Measurements from ENCODE around the gene SMIM30. TPM values are rescaled to one million over a fixed set of nuclear protein-coding genes. Genes with fewer than 3 reads are reported as not detected.

Gene SMIM30
- polyA plus RNA-seq, 2 donors: 51.4 to 145 TPM

DNA sequence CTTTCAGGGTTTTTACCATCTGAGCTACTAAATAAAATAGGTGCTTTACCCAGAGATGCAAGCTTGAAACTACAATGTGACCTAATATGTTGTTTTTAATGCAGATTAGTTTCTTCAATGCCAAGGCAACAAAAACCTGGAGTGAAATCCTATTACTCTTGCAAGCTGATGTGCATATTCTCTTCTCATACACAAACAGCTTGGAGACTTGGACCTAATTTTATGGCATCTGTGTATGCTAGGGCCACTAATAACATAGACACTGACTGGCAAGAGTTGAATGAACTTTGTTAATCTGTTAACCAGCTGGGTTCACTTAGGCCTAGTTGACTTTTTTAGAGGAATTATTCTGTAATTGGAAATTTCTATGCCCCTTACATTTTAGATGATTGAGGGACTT lies 23.4 kb upstream of the SMIM30 start:
- Histone ChIP-seq H3K36me3 (ENCODE audit: control insufficient read depth in 2 of 2, insufficient read depth in 2 of 2, low read length in 1 of 2) (no peaks in the 10 kb centered on the region), H3K9me3 (ENCODE audit: control insufficient read depth in 2 of 2, insufficient read depth in 1 of 2, low read depth in 1 of 2, low read length in 1 of 2) (no peaks in the 10 kb centered on the region), H3K4me3 (ENCODE audit: low read depth in 1 of 2, low read length in 2 of 2) (no peak overlapping the region), H3K27me3 (ENCODE audit: control insufficient read depth in 1 of 2, insufficient read depth in 2 of 2, low read length in 2 of 2) (no peaks in the 10 kb centered on the region), H3K27ac (ENCODE audit: low read depth in 2 of 2, low read length in 1 of 2) (no peak overlapping the region), H3K4me1 (ENCODE audit: control insufficient read depth in 2 of 2, insufficient read depth in 2 of 2, low read length in 1 of 2) (no peaks in the 10 kb centered on the region)

DNA sequence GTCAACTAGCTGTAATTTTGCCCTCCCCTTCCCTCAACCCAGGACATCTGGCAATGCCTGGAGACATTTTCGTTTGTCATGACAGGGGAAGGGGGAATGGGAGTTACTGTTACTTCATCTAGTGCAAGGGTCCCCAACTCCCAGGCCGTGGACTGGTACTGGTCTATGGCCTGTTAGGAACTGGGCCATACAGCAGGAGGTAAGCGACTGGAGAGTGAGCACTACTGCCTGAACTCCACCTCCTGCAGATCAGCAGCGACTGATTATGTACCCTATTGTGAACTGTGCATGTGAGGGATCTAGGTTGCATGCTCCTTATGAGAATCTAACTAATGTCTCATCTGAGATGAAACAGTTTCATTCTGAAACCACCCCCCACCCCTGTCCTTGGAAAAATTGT lies 22.6 kb upstream of the SMIM30 start:
- H3K36me3 ChIP-seq (ENCODE audit: control insufficient read depth in 2 of 2, insufficient read depth in 2 of 2, low read length in 1 of 2): no peaks in the 10 kb centered on the region
- H3K27me3 ChIP-seq (ENCODE audit: control insufficient read depth in 1 of 2, insufficient read depth in 2 of 2, low read length in 2 of 2): no peaks in the 10 kb centered on the region
- H3K4me1 ChIP-seq (ENCODE audit: control insufficient read depth in 2 of 2, insufficient read depth in 2 of 2, low read length in 1 of 2): no peaks in the 10 kb centered on the region
- no peaks in the 10 kb centered on the region for H3K9me3 ChIP-seq (ENCODE audit: control insufficient read depth in 2 of 2, insufficient read depth in 1 of 2, low read depth in 1 of 2, low read length in 1 of 2)
- H3K27ac ChIP-seq (ENCODE audit: low read depth in 2 of 2, low read length in 1 of 2): no peak overlapping the region
- no peak overlapping the region for H3K4me3 ChIP-seq (ENCODE audit: low read depth in 1 of 2, low read length in 2 of 2)
- WGBS, 2 donors: 81 to 84% methylated on average over 4 of the region's 4 CpGs

DNA sequence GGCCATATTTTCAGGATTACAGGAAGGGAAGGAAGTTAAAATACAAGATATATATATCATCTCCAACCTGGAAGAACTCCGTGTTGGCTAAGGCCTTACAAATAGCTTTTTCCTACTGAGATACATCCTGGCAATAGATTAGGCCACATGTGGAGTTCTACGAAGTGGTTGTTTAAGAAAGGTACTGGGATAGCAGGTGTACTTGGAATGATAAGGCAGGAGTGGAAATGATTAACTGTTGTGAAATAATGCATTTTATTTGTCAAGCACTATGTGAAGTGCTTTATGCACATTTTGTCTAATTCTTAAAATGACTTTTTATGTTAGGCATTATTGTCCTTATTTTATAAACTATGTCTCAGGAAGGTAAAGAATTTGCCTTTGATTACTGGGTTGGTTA lies 18.9 kb upstream of the SMIM30 start:
- no peak overlapping the region for H3K4me3 ChIP-seq (ENCODE audit: low read depth in 1 of 2, low read length in 2 of 2)
- H3K27me3 ChIP-seq (ENCODE audit: control insufficient read depth in 1 of 2, insufficient read depth in 2 of 2, low read length in 2 of 2): no peaks in the 10 kb centered on the region
- no peak overlapping the region for H3K27ac ChIP-seq (ENCODE audit: low read depth in 2 of 2, low read length in 1 of 2)
- 69 to 77% methylated on average over 2 of the region's 2 CpGs for WGBS, 2 donors
- H3K9me3 ChIP-seq (ENCODE audit: control insufficient read depth in 2 of 2, insufficient read depth in 1 of 2, low read depth in 1 of 2, low read length in 1 of 2): no peaks in the 10 kb centered on the region
- H3K36me3 ChIP-seq (ENCODE audit: control insufficient read depth in 2 of 2, insufficient read depth in 2 of 2, low read length in 1 of 2): no peaks in the 10 kb centered on the region
- H3K4me1 ChIP-seq (ENCODE audit: control insufficient read depth in 2 of 2, insufficient read depth in 2 of 2, low read length in 1 of 2): no peaks in the 10 kb centered on the region

DNA sequence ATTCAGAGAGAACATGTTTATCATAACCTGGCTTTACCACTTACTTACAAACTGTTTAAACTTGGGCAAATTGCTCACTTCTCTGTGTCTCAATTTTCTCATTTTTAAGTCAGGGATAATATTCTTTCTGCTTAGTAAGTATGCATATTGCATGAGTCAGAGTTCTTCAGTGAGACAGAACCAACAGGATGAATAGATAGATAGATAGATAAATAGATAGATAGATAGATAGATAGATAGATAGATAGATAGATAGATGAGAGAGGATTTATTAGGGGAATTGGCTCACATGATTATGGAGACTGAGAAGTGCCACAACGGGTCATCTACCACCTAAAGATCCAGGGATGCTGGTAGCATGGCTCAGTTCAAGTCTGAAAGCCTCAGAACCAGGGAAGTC lies 15.7 kb upstream of the SMIM30 start:
- no peak overlapping the region for H3K27ac ChIP-seq (ENCODE audit: low read depth in 2 of 2, low read length in 1 of 2)
- no peaks in the 10 kb centered on the region for H3K9me3 ChIP-seq (ENCODE audit: control insufficient read depth in 2 of 2, insufficient read depth in 1 of 2, low read depth in 1 of 2, low read length in 1 of 2)
- 82 to 100% methylated on average over 1 of the region's 1 CpG for WGBS, 2 donors
- no peaks in the 10 kb centered on the region for H3K4me1 ChIP-seq (ENCODE audit: control insufficient read depth in 2 of 2, insufficient read depth in 2 of 2, low read length in 1 of 2)
- no peaks in the 10 kb centered on the region for H3K36me3 ChIP-seq (ENCODE audit: control insufficient read depth in 2 of 2, insufficient read depth in 2 of 2, low read length in 1 of 2)
- H3K27me3 ChIP-seq (ENCODE audit: control insufficient read depth in 1 of 2, insufficient read depth in 2 of 2, low read length in 2 of 2): no peaks in the 10 kb centered on the region
- H3K4me3 ChIP-seq (ENCODE audit: low read depth in 1 of 2, low read length in 2 of 2): no peak overlapping the region

DNA sequence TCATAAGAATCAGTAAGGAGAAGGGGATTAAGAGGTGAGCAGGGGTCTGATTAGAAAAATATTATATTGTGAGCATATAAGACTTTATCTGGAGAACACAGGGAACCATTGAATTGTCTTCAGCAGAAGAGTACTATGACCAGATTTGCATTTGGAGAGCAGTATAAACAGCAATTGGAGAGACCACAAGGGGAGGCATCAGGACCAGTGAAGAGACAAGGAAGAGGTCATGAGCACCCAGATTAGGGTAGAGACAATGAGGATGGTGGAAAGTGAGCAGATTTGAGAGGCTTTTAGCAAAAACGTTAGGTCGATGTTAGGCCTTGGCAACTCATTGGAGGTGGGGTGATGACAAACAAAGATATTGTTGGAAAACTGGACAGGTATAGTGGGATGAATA lies 13.0 kb upstream of the SMIM30 start:
- no peak overlapping the region for H3K4me3 ChIP-seq (ENCODE audit: low read depth in 1 of 2, low read length in 2 of 2)
- H3K4me1 ChIP-seq (ENCODE audit: control insufficient read depth in 2 of 2, insufficient read depth in 2 of 2, low read length in 1 of 2): no peaks in the 10 kb centered on the region
- H3K36me3 ChIP-seq (ENCODE audit: control insufficient read depth in 2 of 2, insufficient read depth in 2 of 2, low read length in 1 of 2): no peaks in the 10 kb centered on the region
- no peaks in the 10 kb centered on the region for H3K27me3 ChIP-seq (ENCODE audit: control insufficient read depth in 1 of 2, insufficient read depth in 2 of 2, low read length in 2 of 2)
- peaks cover 0 to 2% of the 10 kb centered on the region in 2 donors for H3K9me3 ChIP-seq (ENCODE audit: control insufficient read depth in 2 of 2, insufficient read depth in 1 of 2, low read depth in 1 of 2, low read length in 1 of 2)
- no peak overlapping the region for H3K27ac ChIP-seq (ENCODE audit: low read depth in 2 of 2, low read length in 1 of 2)
- 82 to 87% methylated on average over 2 of the region's 2 CpGs for WGBS, 2 donors

DNA sequence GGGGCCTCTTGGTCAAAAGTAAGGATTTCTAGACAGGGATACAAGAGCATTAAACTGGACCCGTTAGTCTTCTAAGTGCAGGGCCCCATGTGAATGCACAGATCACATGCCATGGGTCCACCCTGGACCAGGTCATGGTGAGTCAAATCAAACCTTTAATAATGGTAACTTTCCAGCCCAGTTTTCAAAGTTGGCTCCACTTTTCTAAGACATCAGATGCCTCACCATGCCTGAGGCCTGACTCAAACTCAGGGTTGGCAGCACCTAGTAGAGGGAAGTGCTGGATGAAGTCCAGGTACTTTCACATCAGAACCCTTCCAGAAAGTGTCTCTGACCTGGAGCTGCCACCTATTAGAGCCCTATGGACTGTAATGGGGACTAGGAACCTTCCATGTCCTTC lies 9.7 kb upstream of the SMIM30 start:
- Histone ChIP-seq H3K4me1 (ENCODE audit: control insufficient read depth in 2 of 2, insufficient read depth in 2 of 2, low read length in 1 of 2) (no peaks in the 10 kb centered on the region), H3K9me3 (ENCODE audit: control insufficient read depth in 2 of 2, insufficient read depth in 1 of 2, low read depth in 1 of 2, low read length in 1 of 2) (peaks cover 0 to 2% of the 10 kb centered on the region in 2 donors), H3K27me3 (ENCODE audit: control insufficient read depth in 1 of 2, insufficient read depth in 2 of 2, low read length in 2 of 2) (no peaks in the 10 kb centered on the region), H3K4me3 (ENCODE audit: low read depth in 1 of 2, low read length in 2 of 2) (no peak overlapping the region), H3K27ac (ENCODE audit: low read depth in 2 of 2, low read length in 1 of 2) (no peak overlapping the region), H3K36me3 (ENCODE audit: control insufficient read depth in 2 of 2, insufficient read depth in 2 of 2, low read length in 1 of 2) (no peaks in the 10 kb centered on the region)
- 55 to 77% methylated on average over 1 of the region's 1 CpG for WGBS, 2 donors

DNA sequence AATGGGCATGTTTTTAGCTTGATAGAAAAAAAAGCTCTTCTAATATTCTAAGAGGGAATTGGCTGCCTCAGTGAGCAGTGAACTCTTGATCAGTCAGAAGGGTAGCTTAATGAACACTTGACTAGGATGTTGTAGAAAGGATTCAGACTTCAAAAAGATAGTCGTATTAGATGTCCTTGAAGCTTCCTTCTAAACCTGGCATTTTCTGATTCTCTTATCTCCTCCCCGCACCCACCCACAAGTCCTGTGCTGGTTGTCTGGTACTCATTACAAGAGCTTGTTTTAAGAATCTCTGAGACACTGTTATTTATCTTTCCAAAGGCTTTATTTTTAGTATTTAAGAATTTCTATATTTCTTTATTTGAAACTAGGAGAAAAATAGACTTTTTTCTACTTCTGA lies 7.4 kb upstream of the SMIM30 start:
- Histone ChIP-seq H3K27ac (ENCODE audit: low read depth in 2 of 2, low read length in 1 of 2) (no peak overlapping the region), H3K36me3 (ENCODE audit: control insufficient read depth in 2 of 2, insufficient read depth in 2 of 2, low read length in 1 of 2) (no peaks in the 10 kb centered on the region), H3K9me3 (ENCODE audit: control insufficient read depth in 2 of 2, insufficient read depth in 1 of 2, low read depth in 1 of 2, low read length in 1 of 2) (peaks cover 0 to 2% of the 10 kb centered on the region in 2 donors), H3K27me3 (ENCODE audit: control insufficient read depth in 1 of 2, insufficient read depth in 2 of 2, low read length in 2 of 2) (no peaks in the 10 kb centered on the region), H3K4me3 (ENCODE audit: low read depth in 1 of 2, low read length in 2 of 2) (no peak overlapping the region), H3K4me1 (ENCODE audit: control insufficient read depth in 2 of 2, insufficient read depth in 2 of 2, low read length in 1 of 2) (no peaks in the 10 kb centered on the region)
- WGBS, 2 donors: 83 to 89% methylated on average over 2 of the region's 2 CpGs

DNA sequence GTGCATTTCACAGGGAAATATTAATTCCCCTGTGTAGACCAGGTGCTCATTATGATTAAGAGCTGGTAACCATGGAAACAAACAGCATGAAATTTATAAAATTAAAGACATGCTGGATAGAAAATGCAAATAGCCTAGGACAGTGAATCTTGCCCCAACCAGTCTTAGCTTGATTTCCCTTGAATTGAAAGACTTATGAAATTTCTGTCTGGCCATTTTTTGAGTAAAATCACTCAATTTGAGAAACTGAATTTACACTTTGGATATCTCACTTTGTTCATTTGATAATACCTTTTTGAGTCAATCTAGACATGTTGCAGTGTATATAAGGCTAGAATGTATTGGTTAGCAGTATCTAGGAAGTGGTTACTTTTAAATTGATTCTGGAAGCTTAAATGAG lies 4.4 kb upstream of the SMIM30 start:
- Histone ChIP-seq H3K9me3 (ENCODE audit: control insufficient read depth in 2 of 2, insufficient read depth in 1 of 2, low read depth in 1 of 2, low read length in 1 of 2) (peaks cover 0 to 2% of the 10 kb centered on the region in 2 donors), H3K27me3 (ENCODE audit: control insufficient read depth in 1 of 2, insufficient read depth in 2 of 2, low read length in 2 of 2) (no peaks in the 10 kb centered on the region), H3K4me1 (ENCODE audit: control insufficient read depth in 2 of 2, insufficient read depth in 2 of 2, low read length in 1 of 2) (no peaks in the 10 kb centered on the region), H3K36me3 (ENCODE audit: control insufficient read depth in 2 of 2, insufficient read depth in 2 of 2, low read length in 1 of 2) (no peaks in the 10 kb centered on the region), H3K4me3 (ENCODE audit: low read depth in 1 of 2, low read length in 2 of 2) (no peak overlapping the region), H3K27ac (ENCODE audit: low read depth in 2 of 2, low read length in 1 of 2) (no peak overlapping the region)

DNA sequence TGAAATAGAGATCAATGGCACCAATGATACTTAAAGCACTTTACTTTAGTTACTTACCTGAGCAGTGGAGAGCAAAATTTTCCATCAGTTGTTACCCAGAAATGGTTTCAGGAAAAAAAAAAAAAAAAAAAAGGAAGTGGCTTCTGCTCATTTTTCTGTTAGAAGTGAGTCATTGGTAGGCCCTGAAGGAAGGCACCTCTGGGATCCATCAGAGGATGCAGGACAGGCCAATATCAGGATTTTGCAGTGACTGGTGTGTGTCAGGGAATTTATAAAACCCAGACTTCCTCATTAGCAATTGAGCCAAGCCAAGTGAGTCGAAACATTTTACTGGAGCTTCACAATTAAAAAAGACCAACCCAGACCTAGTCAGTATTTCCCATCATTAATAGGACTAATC lies 2.3 kb upstream of the SMIM30 start:
- Histone ChIP-seq H3K9me3 (ENCODE audit: control insufficient read depth in 2 of 2, insufficient read depth in 1 of 2, low read depth in 1 of 2, low read length in 1 of 2) (no peaks in the 10 kb centered on the region), H3K27ac (ENCODE audit: low read depth in 2 of 2, low read length in 1 of 2) (no peak overlapping the region), H3K4me1 (ENCODE audit: control insufficient read depth in 2 of 2, insufficient read depth in 2 of 2, low read length in 1 of 2) (no peaks in the 10 kb centered on the region), H3K36me3 (ENCODE audit: control insufficient read depth in 2 of 2, insufficient read depth in 2 of 2, low read length in 1 of 2) (no peaks in the 10 kb centered on the region), H3K27me3 (ENCODE audit: control insufficient read depth in 1 of 2, insufficient read depth in 2 of 2, low read length in 2 of 2) (no peaks in the 10 kb centered on the region), H3K4me3 (ENCODE audit: low read depth in 1 of 2, low read length in 2 of 2) (no peak overlapping the region)
- 72 to 93% methylated on average over 1 of the region's 1 CpG for WGBS, 2 donors

DNA sequence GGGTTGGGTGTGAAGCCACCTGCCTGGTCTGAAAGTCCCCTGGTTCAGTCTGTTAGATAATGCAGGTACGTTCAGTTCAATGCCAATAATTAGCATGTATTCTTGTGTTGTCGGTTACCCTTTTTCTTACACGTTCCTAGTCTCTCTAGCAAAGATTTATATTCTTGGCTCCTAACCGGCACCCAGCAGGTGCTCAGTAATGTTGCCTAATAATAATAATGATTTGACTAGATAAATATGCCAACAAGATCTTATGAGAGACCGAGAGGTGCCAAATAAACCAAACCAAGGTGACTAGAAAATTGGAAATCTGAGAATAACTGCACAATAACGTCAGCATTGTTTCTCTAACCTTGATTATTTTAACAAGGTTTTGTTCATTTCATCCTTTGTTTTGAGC lies 1.1 kb upstream of the SMIM30 start:
- no peaks in the 10 kb centered on the region for H3K9me3 ChIP-seq (ENCODE audit: control insufficient read depth in 2 of 2, insufficient read depth in 1 of 2, low read depth in 1 of 2, low read length in 1 of 2)
- H3K36me3 ChIP-seq (ENCODE audit: control insufficient read depth in 2 of 2, insufficient read depth in 2 of 2, low read length in 1 of 2): no peaks in the 10 kb centered on the region
- H3K4me3 ChIP-seq (ENCODE audit: low read depth in 1 of 2, low read length in 2 of 2): no peak overlapping the region
- H3K27me3 ChIP-seq (ENCODE audit: control insufficient read depth in 1 of 2, insufficient read depth in 2 of 2, low read length in 2 of 2): no peaks in the 10 kb centered on the region
- 82 to 88% methylated on average over 6 of the region's 6 CpGs for WGBS, 2 donors
- no peaks in the 10 kb centered on the region for H3K4me1 ChIP-seq (ENCODE audit: control insufficient read depth in 2 of 2, insufficient read depth in 2 of 2, low read length in 1 of 2)
- no peak overlapping the region for H3K27ac ChIP-seq (ENCODE audit: low read depth in 2 of 2, low read length in 1 of 2)
